Right ventricle myocardium superior (tissue), 1 donor: ENCODE results near the gene AHNAK. TPM values are rescaled to one million over a fixed set of nuclear protein-coding genes. Genes with fewer than 3 reads are reported as not detected.
"Not testable (repeated sequence)": the region's sequence is repeated elsewhere in the genome, so short reads cannot be mapped to it uniquely, and the experiment has no call there.

Source experiments
- ATAC-seq: fragments of 200-7000 bp; cut with Tn5 transposase; one replicate; pipeline ENCODE4 v1.9.1; 2020; ENCODE audit warnings: mild to moderate bottlenecking; ENCODE audit not compliant: poor library complexity
- DNase-seq: peaks from one replicate; pipeline ENCODE4 v3.0.0-alpha.2; 2020
- intact Hi-C: fragments of 100-400 bp; cut with DNase I; formaldehyde crosslinking; loops from one replicate; pipeline ENCODE4 v1.11.2; 2022
- total RNA-seq: library from RNA; stranded (reverse); fragmentation: NEBNext Ultra II Directional; extraction: Animal tissue kit (Norgen Biotek cat#: 25700); gene quantifications from one replicate; pipeline ENCODE4 v1.2.1, GENCODE V29; 2021
- donor health status: DM: no; HTN: yes; CAD: no; lungs with severe emphysema.

The AHNAK gene
- total RNA-seq, 1 donor from 2014 or later, result 318 TPM

GRCh38 chr11:62506413-62507124 is 40.0 kb downstream of the AHNAK start:
- DNase-seq (no peak), ATAC-seq (no peak)
- intact Hi-C loops, result loop anchor here (5.0 kb wide), 1 partner anchor 36 kb away; no protein-coding TSS in a partner anchor

- intact Hi-C loops, result loop anchor here (5.0 kb wide), 1 partner anchor 37 kb away; no protein-coding TSS in a partner anchor
- DNase-seq (peak; percentile 66), ATAC-seq (peak; percentile 26)
These were observed 41.0 kb downstream of the AHNAK start for GRCh38 chr11:62505440-62506091.

GRCh38 chr11:62505059-62505439 is 41.6 kb downstream of the AHNAK start:
- ATAC-seq, result no peak

GRCh38 chr11:62504158-62504973 is 42.2 kb downstream of the AHNAK start:
- intact Hi-C loops, result no loop called here
- DNase-seq (no peak), ATAC-seq (peak; percentile 4)

More at GRCh38 chr11:62505059-62505439, 41.6 kb downstream of the AHNAK start:
- intact Hi-C loops, result loop anchor here (5.0 kb wide), 1 partner anchor 37 kb away; no protein-coding TSS in a partner anchor
- DNase-seq, result no peak

GRCh38 chr11:62502030-62502730 is 44.4 kb downstream of the AHNAK start:
- intact Hi-C loops, result no loop called here
- no peak for ATAC-seq
- DNase-seq, result no peak

- intact Hi-C loops, result no loop called here
- DNase-seq (peak; percentile 84), ATAC-seq (peak; percentile 72)
These were observed 45.1 kb downstream of the AHNAK start for GRCh38 chr11:62501432-62501891.

GRCh38 chr11:62500650-62501030 is 46.0 kb downstream of the AHNAK start:
- intact Hi-C loops, result no loop called here
- ATAC-seq (no peak), DNase-seq (no peak)

- intact Hi-C loops, result no loop called here
- no peak for ATAC-seq
- no peak for DNase-seq
These were observed 46.5 kb downstream of the AHNAK start for GRCh38 chr11:62499944-62500649.

- DNase-seq (peak; percentile 79), ATAC-seq (peak; percentile 18)
- intact Hi-C loops, result not testable (repeated sequence)
These were observed 47.2 kb downstream of the AHNAK start for GRCh38 chr11:62499311-62499943.

- ATAC-seq (no peak), DNase-seq (no peak)
- intact Hi-C loops, result no loop called here
These were observed 47.9 kb downstream of the AHNAK start for GRCh38 chr11:62498492-62499286.

- ATAC-seq (no peak), DNase-seq (no peak)
- intact Hi-C loops, result no loop called here
These were observed 48.6 kb downstream of the AHNAK start for GRCh38 chr11:62498031-62498430.

- ATAC-seq (peak; percentile 44), DNase-seq (no peak)
- intact Hi-C loops, result no loop called here
These were observed 49.3 kb downstream of the AHNAK start for GRCh38 chr11:62497132-62497801.

GRCh38 chr11:62496676-62497075 is 49.9 kb downstream of the AHNAK start:
- intact Hi-C loops, result no loop called here
- ATAC-seq (no peak), DNase-seq (no peak)

- DNase-seq (no peak), ATAC-seq (no peak)
- intact Hi-C loops, result no loop called here
These were observed 52.4 kb downstream of the AHNAK start for GRCh38 chr11:62494246-62494645.

- intact Hi-C loops, result no loop called here
- DNase-seq (no peak), ATAC-seq (no peak)
These were observed 52.8 kb downstream of the AHNAK start for GRCh38 chr11:62493801-62494200.

GRCh38 chr11:62492586-62492985 is 54.0 kb downstream of the AHNAK start:
- intact Hi-C loops, result no loop called here
- ATAC-seq (no peak), DNase-seq (no peak)
